Measurements from ENCODE around the gene IKBKG. TPM values are rescaled to one million over a fixed set of nuclear protein-coding genes. Genes with fewer than 3 reads are reported as not detected.

Gene IKBKG
- total and polyA plus RNA-seq, 2 of the 13 experiments (the other 11 are each of a cell fraction or from before 2014, with no cell fraction given), result 30.6 to 44.3 TPM

DNA sequence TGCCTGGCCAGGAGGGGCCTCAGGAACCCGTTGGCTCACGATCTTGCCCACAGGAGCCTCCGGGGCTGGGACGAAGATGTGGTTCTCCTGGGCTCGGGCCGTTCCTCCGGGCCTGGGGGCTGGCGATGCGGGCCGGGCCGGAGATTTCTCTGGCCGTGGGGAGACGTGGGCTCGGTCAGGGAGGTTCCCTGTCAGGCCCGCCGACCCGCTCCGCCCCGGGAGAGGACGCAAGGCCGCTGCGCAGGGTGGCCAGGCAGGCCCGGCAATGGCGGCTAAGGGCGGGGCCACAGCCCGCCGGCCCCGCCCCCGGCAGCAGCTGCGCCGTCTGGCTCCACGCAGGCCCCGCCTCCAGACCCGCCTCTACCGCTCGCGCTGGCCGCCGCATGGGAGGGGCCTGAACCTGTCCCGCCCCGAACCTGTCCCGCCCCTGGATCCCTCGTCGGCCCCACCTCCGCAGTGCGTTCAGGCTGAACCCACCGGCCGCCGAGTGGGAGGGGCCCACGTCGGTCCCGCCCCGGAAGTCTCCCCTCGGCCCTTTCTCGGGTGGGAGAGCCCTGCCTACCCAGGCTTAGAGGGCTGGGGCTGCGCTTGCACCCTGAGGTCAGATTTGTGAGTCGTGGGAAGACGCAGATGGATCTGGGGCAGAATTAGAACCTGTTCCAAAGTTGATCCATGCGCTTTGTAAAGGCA is 31.3 kb upstream of the IKBKG start, which contains the start of gene FAM3A (continued):
- TF ChIP-seq ZNF790 (CRISPR knock-in tag; IDR thresholded peaks at IDR 0.05; ENCODE audit: borderline replicate concordance), result no peak
- 0 out of 2 replicates have a peak, but pooled peaks have one; percentile 18 for TF ChIP-seq NR2F6 (IDR thresholded peaks at IDR 0.05)
- peak; percentile 33; the same call in 1 of the 2 replicates for TF ChIP-seq NR2F6 (CRISPR knock-in tag; IDR thresholded peaks at IDR 0.05)
- TF ChIP-seq THAP11 (CRISPR knock-in tag; IDR thresholded peaks at IDR 0.05), result peak; percentile 29
- TF ChIP-seq ZNF749 (CRISPR knock-in tag; IDR thresholded peaks at IDR 0.05; ENCODE audit: borderline replicate concordance), result 0 out of 2 replicates have a peak, but pooled peaks have one; percentile 27
- 0 out of 2 replicates have a peak, but pooled peaks have one; percentile 17 for TF ChIP-seq IRF2 (CRISPR knock-in tag; IDR thresholded peaks at IDR 0.05)
- TF ChIP-seq NFKB2 (CRISPR knock-in tag; IDR thresholded peaks at IDR 0.05; ENCODE audit: borderline replicate concordance), result 0 out of 2 replicates have a peak, but pooled peaks have one; percentile 23
- no peak for TF ChIP-seq DMAP1 (CRISPR knock-in tag; IDR thresholded peaks at IDR 0.05)
- no peak for TF ChIP-seq MIXL1 (CRISPR knock-in tag; IDR thresholded peaks at IDR 0.05)
- peak; percentile 89 for TF ChIP-seq GABPB1 (CRISPR knock-in tag; IDR thresholded peaks at IDR 0.05)
- peak; percentile 40; the same call in 1 of the 2 replicates for TF ChIP-seq YEATS4 (CRISPR knock-in tag; IDR thresholded peaks at IDR 0.05; ENCODE audit: borderline replicate concordance)
- no peak for TF ChIP-seq PAWR (CRISPR knock-in tag; IDR thresholded peaks at IDR 0.05; ENCODE audit: borderline replicate concordance)
- TF ChIP-seq, protein P1, sequence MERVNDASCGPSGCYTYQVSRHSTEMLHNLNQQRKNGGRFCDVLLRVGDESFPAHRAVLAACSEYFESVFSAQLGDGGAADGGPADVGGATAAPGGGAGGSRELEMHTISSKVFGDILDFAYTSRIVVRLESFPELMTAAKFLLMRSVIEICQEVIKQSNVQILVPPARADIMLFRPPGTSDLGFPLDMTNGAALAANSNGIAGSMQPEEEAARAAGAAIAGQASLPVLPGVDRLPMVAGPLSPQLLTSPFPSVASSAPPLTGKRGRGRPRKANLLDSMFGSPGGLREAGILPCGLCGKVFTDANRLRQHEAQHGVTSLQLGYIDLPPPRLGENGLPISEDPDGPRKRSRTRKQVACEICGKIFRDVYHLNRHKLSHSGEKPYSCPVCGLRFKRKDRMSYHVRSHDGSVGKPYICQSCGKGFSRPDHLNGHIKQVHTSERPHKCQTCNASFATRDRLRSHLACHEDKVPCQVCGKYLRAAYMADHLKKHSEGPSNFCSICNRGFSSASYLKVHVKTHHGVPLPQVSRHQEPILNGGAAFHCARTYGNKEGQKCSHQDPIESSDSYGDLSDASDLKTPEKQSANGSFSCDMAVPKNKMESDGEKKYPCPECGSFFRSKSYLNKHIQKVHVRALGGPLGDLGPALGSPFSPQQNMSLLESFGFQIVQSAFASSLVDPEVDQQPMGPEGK (CRISPR knock-in tag; IDR thresholded peaks at IDR 0.05), result 0 out of 2 replicates have a peak, but pooled peaks have one; percentile 18
- TF ChIP-seq, protein P2, sequence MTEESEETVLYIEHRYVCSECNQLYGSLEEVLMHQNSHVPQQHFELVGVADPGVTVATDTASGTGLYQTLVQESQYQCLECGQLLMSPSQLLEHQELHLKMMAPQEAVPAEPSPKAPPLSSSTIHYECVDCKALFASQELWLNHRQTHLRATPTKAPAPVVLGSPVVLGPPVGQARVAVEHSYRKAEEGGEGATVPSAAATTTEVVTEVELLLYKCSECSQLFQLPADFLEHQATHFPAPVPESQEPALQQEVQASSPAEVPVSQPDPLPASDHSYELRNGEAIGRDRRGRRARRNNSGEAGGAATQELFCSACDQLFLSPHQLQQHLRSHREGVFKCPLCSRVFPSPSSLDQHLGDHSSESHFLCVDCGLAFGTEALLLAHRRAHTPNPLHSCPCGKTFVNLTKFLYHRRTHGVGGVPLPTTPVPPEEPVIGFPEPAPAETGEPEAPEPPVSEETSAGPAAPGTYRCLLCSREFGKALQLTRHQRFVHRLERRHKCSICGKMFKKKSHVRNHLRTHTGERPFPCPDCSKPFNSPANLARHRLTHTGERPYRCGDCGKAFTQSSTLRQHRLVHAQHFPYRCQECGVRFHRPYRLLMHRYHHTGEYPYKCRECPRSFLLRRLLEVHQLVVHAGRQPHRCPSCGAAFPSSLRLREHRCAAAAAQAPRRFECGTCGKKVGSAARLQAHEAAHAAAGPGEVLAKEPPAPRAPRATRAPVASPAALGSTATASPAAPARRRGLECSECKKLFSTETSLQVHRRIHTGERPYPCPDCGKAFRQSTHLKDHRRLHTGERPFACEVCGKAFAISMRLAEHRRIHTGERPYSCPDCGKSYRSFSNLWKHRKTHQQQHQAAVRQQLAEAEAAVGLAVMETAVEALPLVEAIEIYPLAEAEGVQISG (CRISPR knock-in tag; IDR thresholded peaks at IDR 0.05), result no peak
- TF ChIP-seq, protein P3, sequence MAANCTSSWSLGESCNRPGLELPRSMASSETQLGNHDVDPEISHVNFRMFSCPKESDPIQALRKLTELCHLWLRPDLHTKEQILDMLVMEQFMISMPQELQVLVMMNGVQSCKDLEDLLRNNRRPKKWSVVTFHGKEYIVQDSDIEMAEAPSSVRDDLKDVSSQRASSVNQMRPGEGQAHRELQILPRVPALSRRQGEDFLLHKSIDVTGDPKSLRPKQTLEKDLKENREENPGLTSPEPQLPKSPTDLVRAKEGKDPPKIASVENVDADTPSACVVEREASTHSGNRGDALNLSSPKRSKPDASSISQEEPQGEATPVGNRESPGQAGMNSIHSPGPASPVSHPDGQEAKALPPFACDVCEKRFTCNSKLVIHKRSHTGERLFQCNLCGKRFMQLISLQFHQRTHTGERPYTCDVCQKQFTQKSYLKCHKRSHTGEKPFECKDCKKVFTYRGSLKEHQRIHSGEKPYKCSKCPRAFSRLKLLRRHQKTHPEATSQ (CRISPR knock-in tag; IDR thresholded peaks at IDR 0.05; ENCODE audit: borderline replicate concordance), result no peak
- TF ChIP-seq MYPOP (CRISPR knock-in tag; IDR thresholded peaks at IDR 0.05), result 0 out of 2 replicates have a peak, but pooled peaks have one; percentile 20
- 0 out of 2 replicates have a peak, but pooled peaks have one; percentile 20 for TF ChIP-seq RARA (CRISPR knock-in tag; IDR thresholded peaks at IDR 0.05)
- TF ChIP-seq SAP130 (CRISPR knock-in tag; IDR thresholded peaks at IDR 0.05; ENCODE audit: low read depth), result peak; percentile 41
- TF ChIP-seq E2F2 (CRISPR knock-in tag; IDR thresholded peaks at IDR 0.05; ENCODE audit: borderline replicate concordance), result no peak
- no peak for TF ChIP-seq MTA3 (CRISPR knock-in tag; IDR thresholded peaks at IDR 0.05)
- no peak for TF ChIP-seq ETV6 (CRISPR knock-in tag; conservative IDR thresholded peaks at IDR 0.05)
- peak; percentile 92 for TF ChIP-seq ZFX (CRISPR knock-in tag; IDR thresholded peaks at IDR 0.05; ENCODE audit: low read depth)
